Stomach (tissue), 9 donors: ENCODE measurements around the gene DLG2. TPM values are rescaled to one million over a fixed set of nuclear protein-coding genes. Genes with fewer than 3 reads are reported as not detected.

Source experiments
- DNase-seq, 2 donors: peaks; one replicate each; pipeline versions ENCODE4 v3.0.0 to v3.0.0-alpha.2; 2013 to 2019
- H3K27ac ChIP-seq, 5 donors: fragments of 200-600 bp in 4 of 5; sonication (generic) in 4 of 5; one replicate each; pipeline ENCODE4 v1.5.1; 2013 to 2019; ENCODE audit warnings: mild to moderate bottlenecking in 1 of 5, moderate library complexity in 1 of 5
- H3K27me3 ChIP-seq, 3 donors: fragments of 200-600 bp; sonication (generic); one replicate each; pipeline ENCODE4 v1.5.1; 2017 to 2019; ENCODE audit warnings: mixed run types in 1 of 3
- H3K36me3 ChIP-seq, 4 donors: fragments of 200-600 bp; sonication (generic); 1 replicate in 3 of 4; 2 replicates in 1 of 4; pipeline ENCODE4 v1.5.1; 2016 to 2019
- H3K4me1 ChIP-seq, 4 donors: fragments of 200-600 bp; sonication (generic); one replicate each; pipeline ENCODE4 v1.5.1; 2016 to 2019
- H3K4me3 ChIP-seq, 4 donors: fragments of 200-600 bp; sonication (generic) in 3 of 4; one replicate each; pipeline ENCODE4 v1.5.1; 2016 to 2019; ENCODE audit warnings: mild to moderate bottlenecking in 1 of 4
- H3K9me3 ChIP-seq, 4 donors: fragments of 200-600 bp; sonication (generic); one replicate each; pipeline ENCODE4 v1.5.1; 2016 to 2019
- EP300 ChIP-seq: sonication (generic); formaldehyde crosslinking; IDR thresholded peaks from one replicate; pipeline ENCODE4 v1.6.1; 2017; ENCODE audit warnings: antibody characterized with exemption
- POLR2A ChIP-seq, 4 donors: fragments of 450-650 bp; IDR thresholded peaks; one replicate each; pipeline ENCODE4 v1.6.1; 2016; ENCODE audit warnings: antibody characterized with exemption in 4 of 4, control low read depth in 2 of 4, mild to moderate bottlenecking in 1 of 4, moderate library complexity in 1 of 4
- POLR2AphosphoS5 ChIP-seq, 3 donors: sonication (generic); formaldehyde crosslinking; IDR thresholded peaks; one replicate each; pipeline ENCODE4 v1.6.1; 2016; ENCODE audit warnings: antibody characterized with exemption in 3 of 3
- WGBS, 5 donors: extraction: QIAGEN DNeasy Blood & Tissue Kit in 3 of 5; methylation state at CpG; one replicate each; pipeline versions ENCODE4 v1.1.5 to v1.1.7; 2013 to 2018; 5-methylcytosine and 5-hydroxymethylcytosine counted together
- intact Hi-C: fragments of 100-400 bp; cut with DNase I; formaldehyde crosslinking; loops from one replicate; pipeline ENCODE4 v1.15.1; 2023; ENCODE audit warnings: low total_unique reads
- polyA plus RNA-seq, 3 donors: library from polyadenylated mRNA; stranded (reverse); fragments of 200-250 nt; gene quantifications; one replicate each; pipeline ENCODE4 v1.2.3, GENCODE V29; 2013
- total RNA-seq, 5 donors: library from RNA; depleted of rRNA; stranded (reverse); fragments of >200 nt; gene quantifications; one replicate each; pipeline versions ENCODE4 v1.1.0 to v1.2.3, GENCODE V29; 2014 to 2016
- TF ChIP-seq, protein P1 (sequence below), 7 experiments: fragments of 450-650 bp in 4 of 7; fragments of 200-600 bp in 3 of 7; sonication (generic) in 3 of 7; IDR thresholded peaks; one replicate each; pipeline ENCODE4 v1.5.1; 2016 to 2019; ENCODE audit warnings: antibody characterized with exemption in 7 of 7, control low read depth in 2 of 7, mild to moderate bottlenecking in 1 of 7
- donor health status: healthy with polysubstance abuse.
- donor health status: Bipolar disorder and iron deficiency.
- donor health status: healthy.

DLG2 gene
- total and polyA plus RNA-seq, 8 donors, result 1.3 to 19.1 (median 3.5) TPM

DNA sequence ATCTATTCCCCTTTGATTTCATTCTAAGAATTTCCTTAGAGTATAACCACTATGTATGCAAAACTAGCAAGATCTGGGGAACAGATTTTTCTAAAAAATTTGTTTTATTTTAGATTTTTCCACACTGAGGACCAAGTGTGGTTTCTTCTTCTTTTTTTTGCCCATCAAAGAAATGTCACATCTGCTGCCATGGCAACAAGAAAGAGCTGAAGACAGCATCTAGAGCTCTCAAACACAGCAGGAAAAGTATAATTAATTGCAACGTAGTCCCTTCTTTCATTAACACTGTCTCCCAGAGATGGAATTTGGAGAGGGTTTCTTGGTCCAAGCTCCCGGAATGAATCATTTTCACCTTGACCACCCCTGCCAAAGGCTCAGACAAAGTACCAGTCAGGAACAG is 2084.3 kb downstream of the DLG2 start:
- H3K36me3 ChIP-seq, result no peaks in the 10 kb centered on the region
- H3K4me3 ChIP-seq, result no peak overlapping the region
- WGBS, 5 donors, result 72 to 88% (median 84%) methylated on average over 2 of the region's 2 CpGs
- no peaks in the 10 kb centered on the region for H3K27me3 ChIP-seq
- peaks cover 0 to 17% (median 6%) of the 10 kb centered on the region in 4 donors for H3K4me1 ChIP-seq
- TF ChIP-seq, protein P1, sequence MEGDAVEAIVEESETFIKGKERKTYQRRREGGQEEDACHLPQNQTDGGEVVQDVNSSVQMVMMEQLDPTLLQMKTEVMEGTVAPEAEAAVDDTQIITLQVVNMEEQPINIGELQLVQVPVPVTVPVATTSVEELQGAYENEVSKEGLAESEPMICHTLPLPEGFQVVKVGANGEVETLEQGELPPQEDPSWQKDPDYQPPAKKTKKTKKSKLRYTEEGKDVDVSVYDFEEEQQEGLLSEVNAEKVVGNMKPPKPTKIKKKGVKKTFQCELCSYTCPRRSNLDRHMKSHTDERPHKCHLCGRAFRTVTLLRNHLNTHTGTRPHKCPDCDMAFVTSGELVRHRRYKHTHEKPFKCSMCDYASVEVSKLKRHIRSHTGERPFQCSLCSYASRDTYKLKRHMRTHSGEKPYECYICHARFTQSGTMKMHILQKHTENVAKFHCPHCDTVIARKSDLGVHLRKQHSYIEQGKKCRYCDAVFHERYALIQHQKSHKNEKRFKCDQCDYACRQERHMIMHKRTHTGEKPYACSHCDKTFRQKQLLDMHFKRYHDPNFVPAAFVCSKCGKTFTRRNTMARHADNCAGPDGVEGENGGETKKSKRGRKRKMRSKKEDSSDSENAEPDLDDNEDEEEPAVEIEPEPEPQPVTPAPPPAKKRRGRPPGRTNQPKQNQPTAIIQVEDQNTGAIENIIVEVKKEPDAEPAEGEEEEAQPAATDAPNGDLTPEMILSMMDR (IDR thresholded peaks at IDR 0.05), result no peak
- TF ChIP-seq POLR2AphosphoS5 (IDR thresholded peaks at IDR 0.05), result no peak
- no peak for TF ChIP-seq EP300
- no peak for TF ChIP-seq POLR2A (IDR thresholded peaks at IDR 0.05)
- no peaks in the 10 kb centered on the region for H3K9me3 ChIP-seq
- no peak for DNase-seq
- H3K27ac ChIP-seq, result no peak overlapping the region
- intact Hi-C loops, result no loop called here

GRCh38 chr11:83540728-83541127 is 2086.4 kb downstream of the DLG2 start:
- TF ChIP-seq EP300 (no peak), POLR2A (IDR thresholded peaks at IDR 0.05) (no peak), POLR2AphosphoS5 (IDR thresholded peaks at IDR 0.05) (no peak)
- TF ChIP-seq, protein P1 (IDR thresholded peaks at IDR 0.05), result no peak
- intact Hi-C loops, result no loop called here
- no peaks in the 10 kb centered on the region for H3K9me3 ChIP-seq

GRCh38 chr11:83540112-83540675 is 2086.9 kb downstream of the DLG2 start:
- Histone ChIP-seq H3K27me3 (no peaks in the 10 kb centered on the region), H3K27ac (peak overlapping the region in 1 of 5 donors; percentile 39), H3K36me3 (no peaks in the 10 kb centered on the region), H3K4me3 (no peak overlapping the region), H3K9me3 (no peaks in the 10 kb centered on the region), H3K4me1 (peaks cover 0 to 17% (median 6%) of the 10 kb centered on the region in 4 donors)
- WGBS, 5 donors, result 43 to 65% (median 52%) methylated on average over 5 of the region's 5 CpGs
- DNase-seq, result peak in 1 of 2 donors; percentile 16
- intact Hi-C loops, result no loop called here
- TF ChIP-seq EP300 (no peak), POLR2AphosphoS5 (IDR thresholded peaks at IDR 0.05) (no peak), POLR2A (IDR thresholded peaks at IDR 0.05) (no peak)
- TF ChIP-seq, protein P1 (IDR thresholded peaks at IDR 0.05), result no peak

More at GRCh38 chr11:83540728-83541127, 2086.4 kb downstream of the DLG2 start:
- DNase-seq, result no peak
- no peaks in the 10 kb centered on the region for H3K36me3 ChIP-seq
- H3K27ac ChIP-seq, result peak overlapping the region in 1 of 5 donors; percentile 39
- no peaks in the 10 kb centered on the region for H3K27me3 ChIP-seq
- no peak overlapping the region for H3K4me3 ChIP-seq
- H3K4me1 ChIP-seq, result peaks cover 0 to 17% (median 6%) of the 10 kb centered on the region in 4 donors

DNA sequence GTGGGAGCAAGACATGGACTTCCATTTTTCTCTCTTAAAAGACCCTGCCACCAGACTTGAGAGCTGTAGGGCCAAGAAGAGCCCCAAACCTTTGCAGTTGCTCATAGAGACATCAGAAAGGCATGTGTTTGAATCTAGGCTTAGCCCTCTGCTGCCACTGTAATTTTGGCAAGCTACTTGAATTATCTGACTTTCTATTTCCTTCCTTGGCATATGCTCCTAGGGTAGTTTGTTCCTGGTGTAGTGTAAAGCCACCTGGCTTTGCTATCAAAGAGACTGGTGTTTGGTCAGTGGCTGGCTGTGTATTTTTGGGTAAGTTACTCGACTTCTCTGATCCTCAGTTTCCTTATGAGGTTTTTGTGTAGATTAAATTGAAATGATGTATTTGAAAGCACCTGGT is 2088.9 kb downstream of the DLG2 start:
- WGBS, 5 donors, result 35 to 52% (median 36%) methylated on average over 1 of the region's 1 CpG
- H3K36me3 ChIP-seq, result no peaks in the 10 kb centered on the region
- no peak overlapping the region for H3K4me3 ChIP-seq
- no peaks in the 10 kb centered on the region for H3K27me3 ChIP-seq
- no peak overlapping the region for H3K27ac ChIP-seq
- H3K9me3 ChIP-seq, result no peaks in the 10 kb centered on the region
- H3K4me1 ChIP-seq, result peaks cover 0 to 17% (median 6%) of the 10 kb centered on the region in 4 donors
- intact Hi-C loops, result no loop called here
- no peak for DNase-seq
- TF ChIP-seq, protein P1 (IDR thresholded peaks at IDR 0.05), result no peak
- no peak for TF ChIP-seq POLR2A (IDR thresholded peaks at IDR 0.05)
- no peak for TF ChIP-seq EP300
